K562 (cell line): ENCODE results near the gene SLCO2A1. TPM values are rescaled to one million over a fixed set of nuclear protein-coding genes. Genes with fewer than 3 reads are reported as not detected.

Source experiments
- AFF1 ChIP-seq, 2 experiments: fragments of 450-650 bp; IDR thresholded peaks; 2 replicates each; pipeline ENCODE4 v1.6.1; 2018; ENCODE audit warnings: mild to moderate bottlenecking in 2 of 2, low read depth in 1 of 2; ENCODE audit not compliant: partially characterized antibody in 2 of 2
- CCAR2 ChIP-seq: fragments of 200-400 bp; formaldehyde crosslinking; IDR thresholded peaks from 2 replicates; pipeline ENCODE4 v1.6.1; 2017; ENCODE audit warnings: mild to moderate bottlenecking, low read depth, low read length
- CSDE1 ChIP-seq, 2 experiments: fragments of 450-650 bp; IDR thresholded peaks; 2 replicates each; pipeline ENCODE4 v1.6.1; 2016; ENCODE audit warnings: mild to moderate bottlenecking in 1 of 2
- HMGXB4 ChIP-seq: sonication (generic); formaldehyde crosslinking; IDR thresholded peaks from 2 replicates; pipeline ENCODE4 v1.8.1; 2023; ENCODE audit warnings: mild to moderate bottlenecking, missing genetic modification reagents
- KLF6 ChIP-seq: fragments of 250-450 bp; sonication (Bioruptor Pico); IDR thresholded peaks from 2 replicates; pipeline ENCODE4 v1.4.0; 2020; ENCODE audit warnings: mild to moderate bottlenecking, moderate library complexity, borderline replicate concordance
- MCM7 ChIP-seq, 2 experiments: fragments of 450-650 bp; IDR thresholded peaks; 2 replicates each; pipeline ENCODE4 v1.6.1; 2016 to 2018
- PHF8 ChIP-seq: fragments of 200-600 bp; sonication (generic); IDR thresholded peaks from 2 replicates; pipeline ENCODE4 v1.6.1; 2012; ENCODE audit warnings: mixed run types, mild to moderate bottlenecking, inconsistent platforms, low read length, moderate library complexity, borderline replicate concordance
- POLR2AphosphoS5 ChIP-seq: IDR thresholded peaks from 2 replicates; pipeline ENCODE4 v1.6.1; 2011; ENCODE audit warnings: mild to moderate bottlenecking, low read depth, low read length, moderate library complexity; ENCODE audit not compliant: control insufficient read depth, insufficient read depth
- RBM17 ChIP-seq: fragments of 200-400 bp; formaldehyde crosslinking; IDR thresholded peaks from 2 replicates; pipeline ENCODE4 v1.6.1; 2017; ENCODE audit warnings: low read depth, mild to moderate bottlenecking, low read length, borderline replicate concordance
- SFPQ ChIP-seq: fragments of 200-400 bp; formaldehyde crosslinking; IDR thresholded peaks from 2 replicates; pipeline ENCODE4 v1.6.1; 2017; ENCODE audit warnings: mild to moderate bottlenecking, low read depth, low read length, moderate library complexity
- TRIM25 ChIP-seq: fragments of 450-650 bp; IDR thresholded peaks from 2 replicates; pipeline ENCODE4 v1.7.0; 2016; ENCODE audit warnings: borderline replicate concordance
- ZBTB1 ChIP-seq: sonication (generic); formaldehyde crosslinking; IDR thresholded peaks from 2 replicates; pipeline ENCODE4 v1.8.1; 2023; ENCODE audit warnings: missing genetic modification reagents, low read depth, mild to moderate bottlenecking, borderline replicate concordance
- ZBTB5 ChIP-seq: fragments of 450-650 bp; IDR thresholded peaks from 2 replicates; pipeline ENCODE4 v1.6.1; 2017; ENCODE audit warnings: antibody characterized with exemption
- ZNF224 ChIP-seq: sonication (generic); formaldehyde crosslinking; IDR thresholded peaks from 2 replicates; pipeline ENCODE4 v1.8.0; 2022; ENCODE audit warnings: mild to moderate bottlenecking, missing genetic modification reagents
- ZNF830 ChIP-seq: fragments of 250-450 bp; sonication (Bioruptor Pico); IDR thresholded peaks from 2 replicates; pipeline ENCODE4 v1.5.0; 2021; ENCODE audit warnings: mild to moderate bottlenecking
- polyA plus RNA-seq, 8 experiments: library from polyadenylated mRNA; depleted of rRNA in 4 of 8; stranded (reverse) in 5 of 8; unstranded in 3 of 8; fragments of >200 nt; fragmentation: Nextera tagmentation in 2 of 8; fragmentation: Illumina TruSeq in 1 of 8; extraction: Ambion mirVana in 2 of 8; extraction: Trizol in 1 of 8; gene quantifications; 2 replicates each; pipeline versions ENCODE4 v1.2.1 to v1.2.3, GENCODE V29; 2011 to 2014; ENCODE audit warnings: inconsistent platforms in 1 of 8, missing spikeins in 1 of 8
- total RNA-seq, 7 experiments: library from RNA; depleted of rRNA in 6 of 7; stranded (reverse); fragments of >200 nt in 6 of 7; fragmentation: Illumina TruSeq in 2 of 7; extraction: Trizol in 2 of 7; gene quantifications; 2 replicates each; pipeline versions ENCODE4 v1.2.1 to v1.2.3, GENCODE V29; 2011 to 2021; ENCODE audit warnings: low replicate concordance in 1 of 7

The SLCO2A1 gene
- total and polyA plus RNA-seq, 9 of the 15 experiments (the other 6 are each of a cell fraction or from before 2014, with no cell fraction given), result 0.16 to 1.0 TPM; not detected in 7

GRCh38 chr3:133943639-133944141 is 86.0 kb downstream of the SLCO2A1 start (continued):
- TF ChIP-seq ZNF224, result no peak
- TF ChIP-seq CCAR2, result no peak
- no peak for TF ChIP-seq POLR2AphosphoS5
- TF ChIP-seq ZBTB1 (CRISPR knock-in tag), result no peak; the same call in 1 of the 2 replicates
- no peak for TF ChIP-seq RBM17
- TF ChIP-seq AFF1 (IDR thresholded peaks at IDR 0.05; ENCODE audit: low read depth in 1 of 2, partially characterized antibody in 2 of 2), result peak in 1 of 2 experiments; percentile 28
- no peak for TF ChIP-seq CSDE1 (IDR thresholded peaks at IDR 0.05)
- TF ChIP-seq SFPQ, result no peak
- no peak for TF ChIP-seq KLF6 (CRISPR knock-in tag)
- TF ChIP-seq ZBTB5, result no peak
- TF ChIP-seq HMGXB4 (CRISPR knock-in tag), result no peak
- no peak for TF ChIP-seq PHF8
- no peak for TF ChIP-seq TRIM25
- no peak for TF ChIP-seq MCM7 (IDR thresholded peaks at IDR 0.05)
- no peak for TF ChIP-seq ZNF830 (CRISPR knock-in tag)
